ENCODE measurements around the gene USP34. TPM values are rescaled to one million over a fixed set of nuclear protein-coding genes. Genes with fewer than 3 reads are reported as not detected.
A peak's percentile ranks its signal among the peaks of the same experiment; 100 is the strongest.
"Not testable (repeated sequence)": the region's sequence is repeated elsewhere in the genome, so short reads cannot be mapped to it uniquely, and the experiment has no call there.

USP34 gene
- total RNA-seq, 1 donor from 2014 or later = 39.8 TPM

GRCh38 chr2:61463769-61464475 lies 7.0 kb downstream of the USP34 start:
- ATAC-seq (no peak), DNase-seq (no peak)
- intact Hi-C loops (cut with micrococcal nuclease) = no loop called here

- no peak for ATAC-seq
- intact Hi-C loops (cut with micrococcal nuclease) = no loop called here
These were observed 9.5 kb downstream of the USP34 start for GRCh38 chr2:61461404-61461803.

DNA sequence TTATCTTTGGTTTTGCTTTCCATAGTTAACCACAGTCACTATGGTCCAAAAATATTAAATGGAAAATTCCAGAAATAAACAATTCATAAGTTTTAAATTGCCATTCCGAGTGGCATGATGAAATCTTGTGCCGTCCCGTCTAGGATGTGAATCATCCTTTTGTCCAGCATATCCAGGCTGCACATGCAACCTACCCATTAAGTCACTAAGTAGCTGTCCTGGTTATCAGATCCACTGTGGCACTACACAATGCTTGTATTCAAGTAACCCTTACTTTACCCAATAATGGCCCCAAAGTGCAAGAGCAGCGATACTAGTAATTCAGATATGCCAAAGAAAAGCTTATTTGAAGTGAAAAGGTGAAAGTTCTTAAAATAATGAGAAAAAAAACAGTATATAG lies 10.7 kb downstream of the USP34 start:
- intact Hi-C loops (cut with micrococcal nuclease) = no loop called here
- no peak for DNase-seq

More at GRCh38 chr2:61461404-61461803, 9.5 kb downstream of the USP34 start:
- no peak for DNase-seq

GRCh38 chr2:61456746-61457420 lies 14.0 kb downstream of the USP34 start:
- intact Hi-C loops (cut with micrococcal nuclease) = no loop called here
- ATAC-seq = peak; percentile 5
- no peak for DNase-seq

More for the DNA sequence above, 10.7 kb downstream of the USP34 start:
- no peak for ATAC-seq

DNA sequence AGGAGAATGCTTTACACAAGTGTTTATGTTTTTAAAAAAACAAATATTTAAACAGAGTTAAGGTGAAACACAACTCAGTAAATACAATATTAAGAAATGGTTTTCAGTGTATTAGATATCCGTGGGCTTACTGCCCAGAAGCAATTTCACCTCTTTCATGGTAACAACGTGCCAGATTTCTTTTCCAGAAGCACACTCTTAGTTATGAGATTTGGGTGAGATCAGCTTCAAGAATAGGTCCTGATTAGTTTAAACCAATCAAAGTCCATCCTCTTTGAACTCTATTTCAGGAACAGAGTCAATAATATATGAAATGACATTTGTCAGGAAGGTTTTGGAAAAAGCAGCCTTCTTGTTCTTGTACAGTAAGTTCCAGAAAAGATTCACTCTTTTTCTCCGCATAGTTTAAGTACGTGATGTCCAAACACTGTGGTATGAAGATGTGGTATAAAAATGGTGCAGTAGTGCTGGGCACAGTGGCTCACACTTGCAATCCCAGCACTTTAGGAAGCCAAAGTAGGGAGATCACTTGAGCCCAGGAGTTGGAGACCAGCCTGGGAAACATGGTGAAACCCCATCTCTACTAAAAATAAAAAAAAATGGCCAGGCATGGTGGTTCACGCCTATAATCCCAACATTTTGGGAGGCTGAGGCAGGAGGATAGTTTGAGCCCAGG lies 14.7 kb downstream of the USP34 start:
- intact Hi-C loops (cut with micrococcal nuclease) = no loop called here
- peak; percentile 69 for ATAC-seq
- no peak for DNase-seq

DNA sequence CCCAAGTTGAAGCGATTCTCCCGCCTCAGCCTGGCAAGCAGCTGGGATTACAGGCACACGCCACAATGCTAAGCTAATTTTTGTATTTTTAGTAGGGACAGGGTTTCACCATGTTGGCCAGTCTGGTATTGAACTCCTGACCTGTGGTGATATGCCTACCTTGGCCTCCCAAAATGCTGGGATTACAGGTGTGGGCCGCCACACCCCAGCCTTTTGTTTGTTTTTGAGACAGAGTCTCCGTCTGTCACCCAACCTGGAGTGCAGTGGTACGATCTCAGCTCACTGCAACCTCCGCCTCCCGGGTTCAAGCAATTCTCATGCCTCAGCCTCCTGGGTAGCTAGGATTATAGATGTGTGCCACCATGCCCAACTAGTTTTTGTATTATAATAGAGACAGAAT lies 15.9 kb downstream of the USP34 start:
- ATAC-seq; intact Hi-C loops (cut with micrococcal nuclease); DNase-seq: not testable (repeated sequence)

GRCh38 chr2:61454383-61454782 lies 16.5 kb downstream of the USP34 start:
- DNase-seq = no peak
- intact Hi-C loops (cut with micrococcal nuclease) = no loop called here
- ATAC-seq = no peak

- ATAC-seq (no peak), DNase-seq (no peak)
- intact Hi-C loops (cut with micrococcal nuclease) = no loop called here
These were observed 18.5 kb downstream of the USP34 start for GRCh38 chr2:61452392-61452791.

- intact Hi-C loops (cut with micrococcal nuclease) = no loop called here
- DNase-seq (no peak), ATAC-seq (no peak)
These were observed 19.7 kb downstream of the USP34 start for GRCh38 chr2:61451178-61451577.

- ATAC-seq = no peak
These were observed 20.7 kb downstream of the USP34 start for GRCh38 chr2:61450144-61450543.

GRCh38 chr2:61448229-61448628 lies 22.7 kb downstream of the USP34 start:
- ATAC-seq (no peak), DNase-seq (no peak)
- intact Hi-C loops (cut with micrococcal nuclease) = no loop called here

More at GRCh38 chr2:61450144-61450543, 20.7 kb downstream of the USP34 start:
- DNase-seq = no peak
- intact Hi-C loops (cut with micrococcal nuclease) = no loop called here

GRCh38 chr2:61446971-61447370 lies 23.9 kb downstream of the USP34 start:
- intact Hi-C loops (cut with micrococcal nuclease); DNase-seq; ATAC-seq: not testable (repeated sequence)

- ATAC-seq (no peak), DNase-seq (no peak)
- intact Hi-C loops (cut with micrococcal nuclease) = no loop called here
These were observed 27.4 kb downstream of the USP34 start for GRCh38 chr2:61443342-61444041.

GRCh38 chr2:61439241-61440002 lies 31.5 kb downstream of the USP34 start:
- intact Hi-C loops (cut with micrococcal nuclease) = no loop called here
- ATAC-seq (peak; percentile 92), DNase-seq (peak; percentile 77)

GRCh38 chr2:61438670-61439069 lies 32.2 kb downstream of the USP34 start:
- DNase-seq (no peak), ATAC-seq (no peak)
- intact Hi-C loops (cut with micrococcal nuclease) = no loop called here

DNA sequence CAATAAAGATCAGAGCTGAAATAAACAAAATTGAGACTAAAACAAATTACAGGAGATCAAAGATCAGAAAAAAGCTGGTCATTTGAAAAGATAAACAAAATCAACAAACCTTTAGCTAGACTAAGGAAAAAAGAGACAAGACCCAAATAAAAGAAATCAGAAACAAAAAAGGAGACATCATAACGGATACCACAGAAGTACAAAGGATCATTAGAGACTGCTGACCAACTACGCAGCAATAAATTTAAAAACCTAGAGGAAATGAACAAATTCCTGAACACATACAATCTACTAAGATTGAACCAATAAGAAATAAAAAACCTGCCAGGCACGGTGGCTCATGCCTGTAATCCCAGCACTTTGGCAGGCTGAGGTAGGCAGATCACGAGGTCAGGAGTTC lies 33.7 kb downstream of the USP34 start:
- ATAC-seq = no peak
- intact Hi-C loops (cut with micrococcal nuclease) = no loop called here
- no peak for DNase-seq

GRCh38 chr2:61436092-61436491 lies 34.8 kb downstream of the USP34 start:
- ATAC-seq (peak; percentile 16), DNase-seq (no peak)
- intact Hi-C loops (cut with micrococcal nuclease) = no loop called here

DNA sequence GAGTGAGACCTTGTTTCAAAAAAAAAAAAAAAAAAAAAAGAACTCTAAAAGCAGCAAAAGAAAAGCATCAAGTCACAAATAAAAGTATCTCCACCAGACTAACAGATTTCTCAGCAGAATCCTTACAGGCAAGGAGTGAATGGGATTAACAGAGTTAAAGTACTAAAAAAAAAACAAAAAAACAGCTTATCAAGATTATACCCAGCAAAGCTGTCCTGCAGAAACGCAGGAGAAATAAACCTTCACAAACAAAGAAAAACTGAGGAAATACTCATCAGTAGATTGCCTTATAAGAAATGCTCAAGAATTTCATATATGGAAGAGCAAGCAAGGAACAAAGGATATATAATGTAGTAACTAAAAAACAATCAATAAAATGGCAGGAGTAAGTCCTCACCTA lies 35.6 kb downstream of the USP34 start:
- no peak for ATAC-seq
- intact Hi-C loops (cut with micrococcal nuclease) = no loop called here
- no peak for DNase-seq

- DNase-seq = no peak
- intact Hi-C loops (cut with micrococcal nuclease) = no loop called here
- no peak for ATAC-seq
These were observed 36.6 kb downstream of the USP34 start for GRCh38 chr2:61434314-61434713.

All from left ventricle myocardium superior (tissue), 1 donor.